Right cardiac atrium (tissue), 5 donors: ENCODE measurements around the gene MIB2. TPM values are rescaled to one million over a fixed set of nuclear protein-coding genes. Genes with fewer than 3 reads are reported as not detected.

Experiments
- ATAC-seq, 2 donors: fragments of 200-7000 bp; cut with Tn5 transposase; one replicate each; pipeline versions ENCODE4 v1.8.0 to v1.9.1; 2020; ENCODE audit warnings: moderate library complexity in 2 of 2, mild to moderate bottlenecking in 1 of 2
- DNase-seq, 3 donors: peaks; one replicate each; pipeline ENCODE4 v3.0.0-alpha.2; 2020
- H3K27ac ChIP-seq: one replicate; pipeline ENCODE4 v1.5.1; 2013; ENCODE audit warnings: mild to moderate bottlenecking, low read length, control low read depth, moderate library complexity
- H3K27me3 ChIP-seq: one replicate; pipeline ENCODE4 v1.6.1; 2013; ENCODE audit not compliant: control insufficient read depth, insufficient read depth
- H3K4me1 ChIP-seq: one replicate; pipeline ENCODE4 v1.6.1; 2013; ENCODE audit warnings: low read length; ENCODE audit not compliant: control insufficient read depth, insufficient read depth
- H3K4me3 ChIP-seq: one replicate; pipeline ENCODE4 v1.5.1; 2013; ENCODE audit warnings: low read length, control low read depth
- H3K9me3 ChIP-seq: one replicate; pipeline ENCODE4 v1.6.1; 2013; ENCODE audit warnings: low read length; ENCODE audit not compliant: control insufficient read depth
- WGBS: extraction: QIAGEN DNeasy Blood & Tissue Kit; methylation state at CpG from one replicate; pipeline ENCODE4 v1.1.7; 2013; 5-methylcytosine and 5-hydroxymethylcytosine counted together
- intact Hi-C, 4 donors: fragments of 100-400 bp; cut with DNase I; formaldehyde crosslinking; loops; one replicate each; pipeline versions ENCODE4 v1.11.0 to v1.14.0; 2022 to 2023
- polyA plus RNA-seq: library from polyadenylated mRNA; stranded (reverse); fragments of 200-250 nt; gene quantifications from one replicate; pipeline ENCODE4 v1.2.3, GENCODE V29; 2013
- total RNA-seq, 4 donors: library from RNA; stranded (reverse); fragmentation: NEBNext Ultra II Directional; extraction: Animal tissue kit (Norgen Biotek cat#: 25700); gene quantifications; one replicate each; pipeline ENCODE4 v1.2.1, GENCODE V29; 2021
- donor health status: healthy with polysubstance abuse.
- donor health status: DM: no; HTN: yes; CAD: no.
- donor health status: DM: no; HTN: no; CAD: no.
- donor health status: DM: no; HTN: yes; CAD: no; lungs with severe emphysema.
- donor health status: DM: yes; HTN: yes; CAD: no.

Gene MIB2
- total and polyA plus RNA-seq, 5 donors = 49.5 to 77.8 (median 57.8) TPM

GRCh38 chr1:1624443-1625403 lies 9.4 kb downstream of the MIB2 start:
- no peak overlapping the region for H3K27ac ChIP-seq
- ATAC-seq (peak; percentile 23), DNase-seq (peak; percentile 59 to 90 (median 87))
- no peak overlapping the region for H3K4me3 ChIP-seq
- H3K27me3 ChIP-seq = no peaks in the 10 kb centered on the region
- no peaks in the 10 kb centered on the region for H3K4me1 ChIP-seq
- intact Hi-C loops = no loop called here
- WGBS = 65% methylated on average over 38 of the region's 38 CpGs
- H3K9me3 ChIP-seq = no peaks in the 10 kb centered on the region

- WGBS = 62% methylated on average over 28 of the region's 28 CpGs
- Histone ChIP-seq H3K4me3 (no peak overlapping the region), H3K27me3 (no peaks in the 10 kb centered on the region), H3K27ac (no peak overlapping the region), H3K9me3 (no peaks in the 10 kb centered on the region), H3K4me1 (no peaks in the 10 kb centered on the region)
- ATAC-seq (no peak), DNase-seq (peak in 1 of 3 donors; percentile 69)
- intact Hi-C loops = no loop called here
These were observed 10.1 kb downstream of the MIB2 start for GRCh38 chr1:1625404-1625775.

GRCh38 chr1:1625824-1626206 lies 10.5 kb downstream of the MIB2 start:
- Histone ChIP-seq H3K4me1 (no peaks in the 10 kb centered on the region), H3K9me3 (no peaks in the 10 kb centered on the region), H3K4me3 (no peak overlapping the region), H3K27ac (no peak overlapping the region), H3K27me3 (no peaks in the 10 kb centered on the region)
- peak in 2 of 3 donors; percentile 49 to 51 for DNase-seq
- no peak for ATAC-seq
- WGBS = 88% methylated on average over 8 of the region's 8 CpGs
- intact Hi-C loops = no loop called here

- no peaks in the 10 kb centered on the region for H3K4me1 ChIP-seq
- no peak overlapping the region for H3K27ac ChIP-seq
- intact Hi-C loops = no loop called here
- no peaks in the 10 kb centered on the region for H3K9me3 ChIP-seq
- WGBS = 93% methylated on average over 48 of the region's 48 CpGs
- no peaks in the 10 kb centered on the region for H3K27me3 ChIP-seq
- peak; percentile 20 to 61 (median 55) for DNase-seq
- no peak overlapping the region for H3K4me3 ChIP-seq
- ATAC-seq = no peak
These were observed 11.2 kb downstream of the MIB2 start for GRCh38 chr1:1626207-1627141.

GRCh38 chr1:1627261-1627828 lies 12.0 kb downstream of the MIB2 start:
- intact Hi-C loops = no loop called here
- Histone ChIP-seq H3K4me1 (no peaks in the 10 kb centered on the region), H3K4me3 (no peak overlapping the region), H3K27me3 (no peaks in the 10 kb centered on the region), H3K9me3 (no peaks in the 10 kb centered on the region), H3K27ac (no peak overlapping the region)
- peak; percentile 17 to 63 (median 54) for DNase-seq
- WGBS = 80% methylated on average over 37 of the region's 37 CpGs
- ATAC-seq = no peak

GRCh38 chr1:1627829-1628753 lies 12.8 kb downstream of the MIB2 start:
- 92% methylated on average over 53 of the region's 53 CpGs for WGBS
- peak; percentile 15 to 69 (median 69) for DNase-seq
- intact Hi-C loops = no loop called here
- Histone ChIP-seq H3K27ac (no peak overlapping the region), H3K4me3 (no peak overlapping the region), H3K9me3 (no peaks in the 10 kb centered on the region), H3K27me3 (no peaks in the 10 kb centered on the region), H3K4me1 (no peaks in the 10 kb centered on the region)
- no peak for ATAC-seq

GRCh38 chr1:1628754-1629429 lies 13.6 kb downstream of the MIB2 start:
- WGBS = 66% methylated on average over 53 of the region's 53 CpGs

GRCh38 chr1:1629430-1630190 lies 14.3 kb downstream of the MIB2 start:
- H3K27ac ChIP-seq = no peak overlapping the region
- no peaks in the 10 kb centered on the region for H3K27me3 ChIP-seq
- DNase-seq (peak; percentile 29 to 73 (median 65)), ATAC-seq (no peak)
- H3K9me3 ChIP-seq = no peaks in the 10 kb centered on the region
- H3K4me1 ChIP-seq = no peaks in the 10 kb centered on the region
- no peak overlapping the region for H3K4me3 ChIP-seq
- WGBS = 71% methylated on average over 48 of the region's 48 CpGs
- intact Hi-C loops = no loop called here

More at GRCh38 chr1:1628754-1629429, 13.6 kb downstream of the MIB2 start:
- H3K9me3 ChIP-seq = no peaks in the 10 kb centered on the region
- H3K27me3 ChIP-seq = no peaks in the 10 kb centered on the region
- ATAC-seq (no peak), DNase-seq (peak; percentile 31 to 59 (median 58))
- no peaks in the 10 kb centered on the region for H3K4me1 ChIP-seq
- H3K4me3 ChIP-seq = no peak overlapping the region
- H3K27ac ChIP-seq = no peak overlapping the region
- intact Hi-C loops = no loop called here

- no peaks in the 10 kb centered on the region for H3K9me3 ChIP-seq
- H3K4me3 ChIP-seq = peak overlapping the region; percentile 6
- no peak overlapping the region for H3K27ac ChIP-seq
- intact Hi-C loops = no loop called here
- WGBS = 31% methylated on average over 80 of the region's 81 CpGs
- no peaks in the 10 kb centered on the region for H3K27me3 ChIP-seq
- H3K4me1 ChIP-seq = no peaks in the 10 kb centered on the region
- ATAC-seq (peak; percentile 17 to 30), DNase-seq (peak; percentile 83 to 93 (median 92))
These were observed 15.1 kb downstream of the MIB2 start for GRCh38 chr1:1630191-1630964.
